ENCODE measurements around the gene ABCG8. TPM values are rescaled to one million over a fixed set of nuclear protein-coding genes. Genes with fewer than 3 reads are reported as not detected.

The ABCG8 gene
- total and polyA plus RNA-seq, 10 of the 15 experiments (the other 5 are each of a cell fraction or from before 2014, with no cell fraction given): not detected

DNA sequence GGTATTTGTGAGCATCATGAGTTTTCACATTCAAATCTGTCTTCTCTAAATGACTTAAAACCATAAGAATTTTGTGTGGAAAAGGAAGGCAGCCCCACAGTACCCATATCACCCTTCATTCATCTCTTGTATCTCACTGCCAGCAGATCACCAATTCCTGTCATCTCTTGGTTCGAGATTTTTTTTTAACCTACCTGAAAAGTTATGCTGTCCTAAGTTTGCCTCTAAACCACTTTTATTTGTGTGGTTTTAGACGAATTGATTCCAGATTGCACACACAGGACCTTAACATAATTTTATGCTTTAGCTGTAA, 32.1 kb upstream of the ABCG8 start:
- Histone ChIP-seq H3K4me1 (ENCODE audit: control insufficient read depth, insufficient read depth, low read length) (no peaks in the 10 kb centered on the region), H3K4me2 (ENCODE audit: control insufficient read depth, insufficient read depth) (no peak overlapping the region), H3K36me3 (ENCODE audit: control insufficient read depth in 2 of 2, insufficient read depth in 2 of 2, low read length in 1 of 2) (no peaks in the 10 kb centered on the region; a peak in 1 of 4 replicates), H2AFZ (ENCODE audit: control insufficient read depth, low read depth, low read length) (no peak overlapping the region), H3K9ac (ENCODE audit: control insufficient read depth, insufficient read depth, low read length) (no peak overlapping the region), H3K9me3 (replicated peaks; ENCODE audit: control insufficient read depth, insufficient read depth, low read length) (no peaks in the 10 kb centered on the region), H4K20me1 (ENCODE audit: control insufficient read depth, insufficient read depth) (no peaks in the 10 kb centered on the region), H3K27me3 (replicated peaks in 1 of 2; ENCODE audit: control insufficient read depth in 2 of 2, insufficient read depth in 2 of 2, low read length in 1 of 2) (no peaks in the 10 kb centered on the region), H3K4me3 (no peak overlapping the region), H3K27ac (ENCODE audit: control insufficient read depth, insufficient read depth) (no peak overlapping the region), H3K79me2 (ENCODE audit: control insufficient read depth, insufficient read depth, low read length) (no peaks in the 10 kb centered on the region)
- CTCF ChIA-PET: no interaction called here
- in situ Hi-C loops (cut with MboI) (no loop called here), intact Hi-C loops (cut with micrococcal nuclease; ENCODE audit: unreplicated experiment) (no loop called here)
- no TSS peak for BruUV-seq (replicated peaks)
- RAD21 ChIA-PET (ENCODE audit: unreplicated experiment): no interaction called here
- 59% methylated on average over 2 of the region's 2 CpGs for WGBS (ENCODE audit: insufficient coverage, insufficient replicate concordance, low lambda C conversion rate, missing lambda C conversion rate)
- TF ChIP-seq, protein P1, sequence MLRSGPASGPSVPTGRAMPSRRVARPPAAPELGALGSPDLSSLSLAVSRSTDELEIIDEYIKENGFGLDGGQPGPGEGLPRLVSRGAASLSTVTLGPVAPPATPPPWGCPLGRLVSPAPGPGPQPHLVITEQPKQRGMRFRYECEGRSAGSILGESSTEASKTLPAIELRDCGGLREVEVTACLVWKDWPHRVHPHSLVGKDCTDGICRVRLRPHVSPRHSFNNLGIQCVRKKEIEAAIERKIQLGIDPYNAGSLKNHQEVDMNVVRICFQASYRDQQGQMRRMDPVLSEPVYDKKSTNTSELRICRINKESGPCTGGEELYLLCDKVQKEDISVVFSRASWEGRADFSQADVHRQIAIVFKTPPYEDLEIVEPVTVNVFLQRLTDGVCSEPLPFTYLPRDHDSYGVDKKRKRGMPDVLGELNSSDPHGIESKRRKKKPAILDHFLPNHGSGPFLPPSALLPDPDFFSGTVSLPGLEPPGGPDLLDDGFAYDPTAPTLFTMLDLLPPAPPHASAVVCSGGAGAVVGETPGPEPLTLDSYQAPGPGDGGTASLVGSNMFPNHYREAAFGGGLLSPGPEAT (IDR thresholded peaks at IDR 0.05; ENCODE audit: low read depth): no peak
- SMC1A ChIA-PET (ENCODE audit: uncharacterized antibody, unreplicated experiment): no interaction called here
- DNase-seq (ENCODE audit: low read depth, low spot score) (no peak), FAIRE-seq (no peak), ATAC-seq (no peak)
- POLR2A ChIA-PET: no interaction called here

GRCh38 chr2:43810452-43810851, 28.3 kb upstream of the ABCG8 start:
- H3K9me3 ChIP-seq (replicated peaks; ENCODE audit: control insufficient read depth, insufficient read depth, low read length): no peaks in the 10 kb centered on the region
- SMC1A ChIA-PET (ENCODE audit: uncharacterized antibody, unreplicated experiment): interaction anchor here (1.1 kb wide), 1 partner anchor 8 kb away, joined by 3 read pairs; no protein-coding TSS in a partner anchor
- WGBS (ENCODE audit: insufficient coverage, insufficient replicate concordance, low lambda C conversion rate, missing lambda C conversion rate): 37% methylated on average over 2 of the region's 2 CpGs
- RAD21 ChIA-PET (ENCODE audit: unreplicated experiment): no interaction called here
- no peaks in the 10 kb centered on the region for H3K4me1 ChIP-seq (ENCODE audit: control insufficient read depth, insufficient read depth, low read length)
- intact Hi-C loops (cut with micrococcal nuclease; ENCODE audit: unreplicated experiment): no loop called here
- FAIRE-seq (no peak), ATAC-seq (no peak), DNase-seq (ENCODE audit: low read depth, low spot score) (no peak)
- no peak overlapping the region for H3K27ac ChIP-seq (ENCODE audit: control insufficient read depth, insufficient read depth)
- no peaks in the 10 kb centered on the region for H3K27me3 ChIP-seq (replicated peaks in 1 of 2; ENCODE audit: control insufficient read depth in 2 of 2, insufficient read depth in 2 of 2, low read length in 1 of 2)
- H2AFZ ChIP-seq (ENCODE audit: control insufficient read depth, low read depth, low read length): no peak overlapping the region
- no peaks in the 10 kb centered on the region for H3K79me2 ChIP-seq (ENCODE audit: control insufficient read depth, insufficient read depth, low read length)
- BruUV-seq (replicated peaks): no TSS peak
- no peaks in the 10 kb centered on the region for H4K20me1 ChIP-seq (ENCODE audit: control insufficient read depth, insufficient read depth)
- TF ChIP-seq CBX3 (IDR thresholded peaks at IDR 0.05; ENCODE audit: borderline replicate concordance, low read depth) (no peak), E2F8 (IDR thresholded peaks at IDR 0.05; ENCODE audit: low read depth, partially characterized antibody) (no peak), RBBP5 (conservative IDR thresholded peaks at IDR 0.05) (no peak), REST (IDR thresholded peaks at IDR 0.05; ENCODE audit: low read depth, low read length) (no peak), NFIC (IDR thresholded peaks at IDR 0.05; ENCODE audit: low read depth, low read length) (no peak)
- no peak overlapping the region for H3K9ac ChIP-seq (ENCODE audit: control insufficient read depth, insufficient read depth, low read length)
- H3K4me3 ChIP-seq: no peak overlapping the region
- POLR2A ChIA-PET: no interaction called here
- H3K36me3 ChIP-seq (ENCODE audit: control insufficient read depth in 2 of 2, insufficient read depth in 2 of 2, low read length in 1 of 2): no peaks in the 10 kb centered on the region; a peak in 1 of 4 replicates
- CTCF ChIA-PET: no interaction called here
- H3K4me2 ChIP-seq (ENCODE audit: control insufficient read depth, insufficient read depth): no peak overlapping the region
- in situ Hi-C loops (cut with MboI): no loop called here
